ENCODE results near the gene DYRK1A.
A peak's percentile ranks its signal among the peaks of the same experiment; 100 is the strongest.

Gene DYRK1A

GRCh38 chr21:37475186-37475868, 108.8 kb downstream of the DYRK1A start:
- H3K9me3 ChIP-seq (ENCODE audit: control insufficient read depth, insufficient read depth, low read depth, low read length), result no peaks in the 10 kb centered on the region
- H3K36me3 ChIP-seq (ENCODE audit: control insufficient read depth in 2 of 2, insufficient read depth in 1 of 2, low read length in 2 of 2), result peaks cover 4 to 8% of the 10 kb centered on the region in 2 experiments
- H3K4me3 ChIP-seq (ENCODE audit: low read depth, low read length), result no peak overlapping the region
- TF ChIP-seq GLIS1 (tag by site-specific recombination; IDR thresholded peaks at IDR 0.05), result no peak
- TF ChIP-seq SCRT2 (tag by site-specific recombination; IDR thresholded peaks at IDR 0.05), result no peak
- 0 out of 2 replicates have a peak, but pooled peaks have one; percentile 27 for TF ChIP-seq PRDM1 (tag by site-specific recombination; IDR thresholded peaks at IDR 0.05)
- TF ChIP-seq ZNF600 (tag by site-specific recombination; IDR thresholded peaks at IDR 0.05), result no peak
- TF ChIP-seq HIC1 (tag by site-specific recombination; IDR thresholded peaks at IDR 0.05), result no peak
- CTCF ChIA-PET, result interaction anchor here (0.6 to 5.0 kb wide), 7 partner anchors 11 to 881 kb away, joined by 3 to 40 read pairs (median 4); no protein-coding TSS in a partner anchor
- no peaks in the 10 kb centered on the region for H3K4me1 ChIP-seq (ENCODE audit: control insufficient read depth, insufficient read depth, low read length)
- no peak overlapping the region for H3K27ac ChIP-seq (ENCODE audit: extremely low read depth, low read depth, low read length)
- POLR2A ChIA-PET, result interaction anchor here (0.5 to 1.2 kb wide), 2 partner anchors 75 to 88 kb away, joined by 4 read pairs; no protein-coding TSS in a partner anchor

GRCh38 chr21:37478794-37479193, 112.2 kb downstream of the DYRK1A start:
- H3K36me3 ChIP-seq (ENCODE audit: control insufficient read depth in 2 of 2, insufficient read depth in 1 of 2, low read length in 2 of 2), result peaks cover 21 to 26% of the 10 kb centered on the region in 2 experiments
- POLR2A ChIA-PET, result interaction anchor here (0.7 kb wide), 2 partner anchors 155 to 1232 kb away, joined by 3 to 5 read pairs; no protein-coding TSS in a partner anchor

GRCh38 chr21:37483776-37484175, 117.2 kb downstream of the DYRK1A start:
- ChIA-PET CTCF (interaction anchor here (0.8 to 1.0 kb wide), 2 partner anchors 26 to 70 kb away, joined by 4 to 6 read pairs; no protein-coding TSS in a partner anchor), POLR2A (no interaction called here)
- H3K27ac ChIP-seq (ENCODE audit: extremely low read depth, low read depth, low read length), result no peak overlapping the region
- H3K9me3 ChIP-seq (ENCODE audit: control insufficient read depth, insufficient read depth, low read depth, low read length), result no peaks in the 10 kb centered on the region
- H3K4me3 ChIP-seq (ENCODE audit: low read depth, low read length), result no peak overlapping the region
- H3K4me1 ChIP-seq (ENCODE audit: control insufficient read depth, insufficient read depth, low read length), result no peaks in the 10 kb centered on the region
- peaks cover 38 to 43% of the 10 kb centered on the region in 2 experiments for H3K36me3 ChIP-seq (ENCODE audit: control insufficient read depth in 2 of 2, insufficient read depth in 1 of 2, low read length in 2 of 2)
- peak; percentile 66 for TF ChIP-seq ZNF18 (tag by site-specific recombination; IDR thresholded peaks at IDR 0.05)
- no peak for TF ChIP-seq ZNF239 (tag by site-specific recombination; IDR thresholded peaks at IDR 0.05)
- TF ChIP-seq ZNF148 (tag by site-specific recombination; IDR thresholded peaks at IDR 0.05; ENCODE audit: borderline replicate concordance), result no peak
- no peak for TF ChIP-seq MYNN (tag by site-specific recombination; IDR thresholded peaks at IDR 0.05; ENCODE audit: borderline replicate concordance)

More at GRCh38 chr21:37478794-37479193, 112.2 kb downstream of the DYRK1A start:
- Histone ChIP-seq H3K4me3 (ENCODE audit: low read depth, low read length) (no peak overlapping the region), H3K4me1 (ENCODE audit: control insufficient read depth, insufficient read depth, low read length) (no peaks in the 10 kb centered on the region), H3K27ac (ENCODE audit: extremely low read depth, low read depth, low read length) (no peak overlapping the region), H3K9me3 (ENCODE audit: control insufficient read depth, insufficient read depth, low read depth, low read length) (no peaks in the 10 kb centered on the region)
- TF ChIP-seq ZNF140 (tag by site-specific recombination; IDR thresholded peaks at IDR 0.05) (no peak), ZNF639 (tag by site-specific recombination; IDR thresholded peaks at IDR 0.05) (no peak), ZNF529 (tag by site-specific recombination; IDR thresholded peaks at IDR 0.05; ENCODE audit: insufficient replicate concordance) (no peak), ZNF10 (tag by site-specific recombination; IDR thresholded peaks at IDR 0.05) (no peak), ZBTB17 (tag by site-specific recombination; IDR thresholded peaks at IDR 0.05) (no peak), ZNF148 (tag by site-specific recombination; IDR thresholded peaks at IDR 0.05; ENCODE audit: borderline replicate concordance) (no peak), ZEB2 (tag by site-specific recombination; IDR thresholded peaks at IDR 0.05) (no peak)
- CTCF ChIA-PET, result interaction anchor here (0.6 to 1.1 kb wide), 4 partner anchors 9 to 776 kb away, joined by 3 to 4 read pairs (median 4); no protein-coding TSS in a partner anchor

Measured in HEK293 (cell line).